ENCODE data around the gene G3BP2. TPM values are rescaled to one million over a fixed set of nuclear protein-coding genes. Genes with fewer than 3 reads are reported as not detected.

Gene G3BP2
- total and polyA plus RNA-seq, 2 of the 13 experiments (the other 11 are each of a cell fraction or from before 2014, with no cell fraction given): 51.7 to 179 TPM

DNA sequence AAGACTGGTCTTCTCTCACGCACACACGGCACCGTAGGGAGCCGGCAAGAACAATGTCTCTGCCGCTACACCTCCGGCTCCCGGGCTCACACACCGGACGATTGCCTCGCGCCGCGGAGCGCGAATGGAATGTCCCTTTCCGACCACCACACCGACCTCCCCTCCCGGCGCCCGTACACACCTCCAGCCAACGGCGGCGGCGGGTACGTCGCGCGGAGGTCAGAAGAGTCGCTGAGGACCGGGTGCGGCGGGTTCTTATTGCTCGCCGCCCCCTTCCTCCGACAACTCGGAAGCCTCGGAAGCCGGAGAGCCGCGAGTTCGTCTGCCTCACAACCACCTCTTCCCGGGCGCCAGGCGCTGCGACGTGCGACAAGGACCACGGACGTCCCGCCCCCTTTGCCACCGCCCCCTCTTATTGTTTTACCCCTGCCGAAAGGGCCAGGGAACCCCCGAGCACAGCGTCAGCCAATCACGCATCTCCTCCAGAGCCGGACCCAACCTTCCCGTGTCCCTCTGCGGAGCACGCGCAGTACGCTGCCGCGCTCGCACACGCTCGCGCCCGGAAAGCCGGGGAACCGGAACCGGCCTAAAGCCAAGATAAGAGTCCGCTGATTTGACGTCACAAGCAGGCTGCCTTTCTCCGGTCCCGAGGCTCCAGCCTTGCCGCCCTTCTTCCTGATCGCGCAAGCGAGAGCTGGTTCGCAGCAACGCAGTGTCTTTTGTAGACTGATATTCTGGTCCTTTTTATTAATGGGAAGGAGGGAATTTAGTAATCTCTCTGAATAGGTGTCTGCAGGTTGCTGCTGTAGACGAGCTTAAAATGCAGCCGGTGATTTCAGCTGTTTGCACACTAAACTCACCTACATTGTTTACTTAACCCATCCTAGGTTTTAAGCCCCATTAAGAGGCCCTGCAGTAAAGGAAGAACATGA, at the start of gene G3BP2 (continued):
- TF ChIP-seq SYNCRIP (IDR thresholded peaks at IDR 0.05; ENCODE audit: insufficient read depth, low read depth, low read length) (no peak), RNF2 (conservative IDR thresholded peaks at IDR 0.05; ENCODE audit: low read depth) (peak; percentile 84), ZNF768 (CRISPR knock-in tag; IDR thresholded peaks at IDR 0.05) (peak; percentile 44; the same call in 1 of the 2 replicates), ARNT (IDR thresholded peaks at IDR 0.05) (no peak), ZFY (CRISPR knock-in tag; IDR thresholded peaks at IDR 0.05) (peak; percentile 46; the same call in 1 of the 2 replicates), SMC3 (IDR thresholded peaks at IDR 0.05; ENCODE audit: low read length) (no peak), GATAD1 (CRISPR knock-in tag; IDR thresholded peaks at IDR 0.05) (peak; percentile 81), TBL1XR1 (IDR thresholded peaks at IDR 0.05; ENCODE audit: borderline replicate concordance, low read length, partially characterized antibody) (no peak), TEAD3 (CRISPR knock-in tag; optimal IDR thresholded peaks at IDR 0.05; ENCODE audit: borderline replicate concordance) (no peak), ZNF256 (CRISPR knock-in tag; conservative IDR thresholded peaks at IDR 0.05) (no peak), ZNF644 (CRISPR knock-in tag; IDR thresholded peaks at IDR 0.05; ENCODE audit: low read depth) (no peak), ZBTB3 (CRISPR knock-in tag; IDR thresholded peaks at IDR 0.05; ENCODE audit: borderline replicate concordance, low read depth) (no peak), SIN3B (IDR thresholded peaks at IDR 0.05; ENCODE audit: low read length) (no peak), JUND (CRISPR knock-in tag; IDR thresholded peaks at IDR 0.05) (no peak), ZNF589 (CRISPR knock-in tag; conservative IDR thresholded peaks at IDR 0.05) (no peak; the same call in 1 of the 2 replicates), KLF13 (CRISPR knock-in tag; IDR thresholded peaks at IDR 0.05) (no peak; the same call in 1 of the 2 replicates), ZNF629 (CRISPR knock-in tag; conservative IDR thresholded peaks at IDR 0.05) (no peak), HCFC1 (IDR thresholded peaks at IDR 0.05; ENCODE audit: low read depth, low read length) (peak; percentile 17; the same call in 1 of the 2 replicates), SSRP1 (CRISPR knock-in tag; IDR thresholded peaks at IDR 0.05) (no peak), ZNF253 (CRISPR knock-in tag; IDR thresholded peaks at IDR 0.05; ENCODE audit: borderline replicate concordance) (peak; percentile 41; the same call in 1 of the 2 replicates)
- TF ChIP-seq, protein P1, sequence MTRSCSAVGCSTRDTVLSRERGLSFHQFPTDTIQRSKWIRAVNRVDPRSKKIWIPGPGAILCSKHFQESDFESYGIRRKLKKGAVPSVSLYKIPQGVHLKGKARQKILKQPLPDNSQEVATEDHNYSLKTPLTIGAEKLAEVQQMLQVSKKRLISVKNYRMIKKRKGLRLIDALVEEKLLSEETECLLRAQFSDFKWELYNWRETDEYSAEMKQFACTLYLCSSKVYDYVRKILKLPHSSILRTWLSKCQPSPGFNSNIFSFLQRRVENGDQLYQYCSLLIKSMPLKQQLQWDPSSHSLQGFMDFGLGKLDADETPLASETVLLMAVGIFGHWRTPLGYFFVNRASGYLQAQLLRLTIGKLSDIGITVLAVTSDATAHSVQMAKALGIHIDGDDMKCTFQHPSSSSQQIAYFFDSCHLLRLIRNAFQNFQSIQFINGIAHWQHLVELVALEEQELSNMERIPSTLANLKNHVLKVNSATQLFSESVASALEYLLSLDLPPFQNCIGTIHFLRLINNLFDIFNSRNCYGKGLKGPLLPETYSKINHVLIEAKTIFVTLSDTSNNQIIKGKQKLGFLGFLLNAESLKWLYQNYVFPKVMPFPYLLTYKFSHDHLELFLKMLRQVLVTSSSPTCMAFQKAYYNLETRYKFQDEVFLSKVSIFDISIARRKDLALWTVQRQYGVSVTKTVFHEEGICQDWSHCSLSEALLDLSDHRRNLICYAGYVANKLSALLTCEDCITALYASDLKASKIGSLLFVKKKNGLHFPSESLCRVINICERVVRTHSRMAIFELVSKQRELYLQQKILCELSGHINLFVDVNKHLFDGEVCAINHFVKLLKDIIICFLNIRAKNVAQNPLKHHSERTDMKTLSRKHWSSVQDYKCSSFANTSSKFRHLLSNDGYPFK (CRISPR knock-in tag; IDR thresholded peaks at IDR 0.05; ENCODE audit: borderline replicate concordance): peak; percentile 77; the same call in 1 of the 2 replicates
- TF ChIP-seq, protein P2, sequence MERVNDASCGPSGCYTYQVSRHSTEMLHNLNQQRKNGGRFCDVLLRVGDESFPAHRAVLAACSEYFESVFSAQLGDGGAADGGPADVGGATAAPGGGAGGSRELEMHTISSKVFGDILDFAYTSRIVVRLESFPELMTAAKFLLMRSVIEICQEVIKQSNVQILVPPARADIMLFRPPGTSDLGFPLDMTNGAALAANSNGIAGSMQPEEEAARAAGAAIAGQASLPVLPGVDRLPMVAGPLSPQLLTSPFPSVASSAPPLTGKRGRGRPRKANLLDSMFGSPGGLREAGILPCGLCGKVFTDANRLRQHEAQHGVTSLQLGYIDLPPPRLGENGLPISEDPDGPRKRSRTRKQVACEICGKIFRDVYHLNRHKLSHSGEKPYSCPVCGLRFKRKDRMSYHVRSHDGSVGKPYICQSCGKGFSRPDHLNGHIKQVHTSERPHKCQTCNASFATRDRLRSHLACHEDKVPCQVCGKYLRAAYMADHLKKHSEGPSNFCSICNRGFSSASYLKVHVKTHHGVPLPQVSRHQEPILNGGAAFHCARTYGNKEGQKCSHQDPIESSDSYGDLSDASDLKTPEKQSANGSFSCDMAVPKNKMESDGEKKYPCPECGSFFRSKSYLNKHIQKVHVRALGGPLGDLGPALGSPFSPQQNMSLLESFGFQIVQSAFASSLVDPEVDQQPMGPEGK (CRISPR knock-in tag; IDR thresholded peaks at IDR 0.05): peak; percentile 25; the same call in 1 of the 2 replicates
- TF ChIP-seq, protein P3, sequence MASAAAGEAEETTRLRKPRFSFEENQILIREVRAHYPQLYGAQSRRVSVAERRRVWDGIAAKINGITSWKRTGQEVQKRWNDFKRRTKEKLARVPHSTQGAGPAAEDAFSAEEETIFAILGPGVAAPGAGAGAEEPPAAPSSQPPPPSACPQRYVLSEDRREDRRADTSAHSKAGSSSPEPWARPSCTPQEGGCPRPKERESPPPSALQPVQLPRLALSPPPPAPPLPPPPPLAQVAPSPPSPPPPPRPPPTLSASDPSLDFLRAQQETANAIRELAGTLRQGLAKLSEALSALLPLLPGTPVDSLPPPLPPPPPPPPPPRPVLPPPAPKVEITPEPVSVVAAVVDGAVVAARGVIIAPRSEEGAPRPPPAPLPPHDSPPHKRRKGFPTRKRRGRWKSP (CRISPR knock-in tag; IDR thresholded peaks at IDR 0.05): peak; percentile 84
- TF ChIP-seq, protein P4, sequence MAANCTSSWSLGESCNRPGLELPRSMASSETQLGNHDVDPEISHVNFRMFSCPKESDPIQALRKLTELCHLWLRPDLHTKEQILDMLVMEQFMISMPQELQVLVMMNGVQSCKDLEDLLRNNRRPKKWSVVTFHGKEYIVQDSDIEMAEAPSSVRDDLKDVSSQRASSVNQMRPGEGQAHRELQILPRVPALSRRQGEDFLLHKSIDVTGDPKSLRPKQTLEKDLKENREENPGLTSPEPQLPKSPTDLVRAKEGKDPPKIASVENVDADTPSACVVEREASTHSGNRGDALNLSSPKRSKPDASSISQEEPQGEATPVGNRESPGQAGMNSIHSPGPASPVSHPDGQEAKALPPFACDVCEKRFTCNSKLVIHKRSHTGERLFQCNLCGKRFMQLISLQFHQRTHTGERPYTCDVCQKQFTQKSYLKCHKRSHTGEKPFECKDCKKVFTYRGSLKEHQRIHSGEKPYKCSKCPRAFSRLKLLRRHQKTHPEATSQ (CRISPR knock-in tag; IDR thresholded peaks at IDR 0.05; ENCODE audit: borderline replicate concordance): peak; percentile 55; the same call in 1 of the 2 replicates

All from HepG2 (cell line).